NCI-H345 treated with DMSO at 0.1 percent for 48 hours (cell line): ENCODE data around the gene LDAH.
"Not testable (repeated sequence)": the region's sequence is repeated elsewhere in the genome, so short reads cannot be mapped to it uniquely, and the experiment has no call there.

ENCODE experiments used
- DNase-seq: peaks from one replicate; lab custom pipeline; 2025; ENCODE audit not compliant: unreplicated experiment; lab: John Stamatoyannopoulos, UW

LDAH gene

GRCh38 chr2:20723543-20723942 lies 99.4 kb downstream of the LDAH start:
- no peak for DNase-seq

- no peak for DNase-seq
These were observed 100.2 kb downstream of the LDAH start for GRCh38 chr2:20722592-20723240.

GRCh38 chr2:20717641-20718040 lies 105.3 kb downstream of the LDAH start:
- no peak for DNase-seq

GRCh38 chr2:20716164-20716563 lies 106.7 kb downstream of the LDAH start:
- DNase-seq, result not testable (repeated sequence)

GRCh38 chr2:20714412-20714811 lies 108.5 kb downstream of the LDAH start:
- DNase-seq, result not testable (repeated sequence)

- DNase-seq, result not testable (repeated sequence)
These were observed 109.3 kb downstream of the LDAH start for GRCh38 chr2:20713585-20713984.

GRCh38 chr2:20711641-20712040 lies 111.3 kb downstream of the LDAH start:
- DNase-seq, result not testable (repeated sequence)

GRCh38 chr2:20707601-20708000 lies 115.3 kb downstream of the LDAH start:
- no peak for DNase-seq

- DNase-seq, result no peak
These were observed 116.1 kb downstream of the LDAH start for GRCh38 chr2:20706786-20707185.

- DNase-seq, result no peak
These were observed 116.7 kb downstream of the LDAH start for GRCh38 chr2:20706217-20706616.

- no peak for DNase-seq
These were observed 118.0 kb downstream of the LDAH start for GRCh38 chr2:20704886-20705285.

- DNase-seq, result no peak
These were observed 120.3 kb downstream of the LDAH start for GRCh38 chr2:20702563-20702962.

GRCh38 chr2:20698916-20699613 lies 123.8 kb downstream of the LDAH start:
- no peak for DNase-seq

GRCh38 chr2:20697322-20697934 lies 125.5 kb downstream of the LDAH start:
- no peak for DNase-seq

- DNase-seq, result no peak
These were observed 126.5 kb downstream of the LDAH start for GRCh38 chr2:20696366-20696765.

GRCh38 chr2:20693317-20693716 lies 129.6 kb downstream of the LDAH start:
- no peak for DNase-seq

GRCh38 chr2:20692081-20692480 lies 130.8 kb downstream of the LDAH start:
- no peak for DNase-seq

GRCh38 chr2:20691076-20691734 lies 131.7 kb downstream of the LDAH start:
- no peak for DNase-seq

GRCh38 chr2:20689428-20690264 lies 133.3 kb downstream of the LDAH start:
- DNase-seq, result no peak

GRCh38 chr2:20687260-20687832 lies 135.6 kb downstream of the LDAH start:
- DNase-seq, result no peak
